HG03097 (cell line): ENCODE measurements around the gene SFTPB.
A peak's percentile ranks its signal among the peaks of the same experiment; 100 is the strongest.
"Not testable (repeated sequence)": the region's sequence is repeated elsewhere in the genome, so short reads cannot be mapped to it uniquely, and the experiment has no call there.

ENCODE experiments used
- ATAC-seq: cut with Tn5 transposase; IDR thresholded peaks from one replicate; pipeline ENCODE4 v1.9.1; 2021; ENCODE audit not compliant: unreplicated experiment, low FRiP score

The SFTPB gene

DNA sequence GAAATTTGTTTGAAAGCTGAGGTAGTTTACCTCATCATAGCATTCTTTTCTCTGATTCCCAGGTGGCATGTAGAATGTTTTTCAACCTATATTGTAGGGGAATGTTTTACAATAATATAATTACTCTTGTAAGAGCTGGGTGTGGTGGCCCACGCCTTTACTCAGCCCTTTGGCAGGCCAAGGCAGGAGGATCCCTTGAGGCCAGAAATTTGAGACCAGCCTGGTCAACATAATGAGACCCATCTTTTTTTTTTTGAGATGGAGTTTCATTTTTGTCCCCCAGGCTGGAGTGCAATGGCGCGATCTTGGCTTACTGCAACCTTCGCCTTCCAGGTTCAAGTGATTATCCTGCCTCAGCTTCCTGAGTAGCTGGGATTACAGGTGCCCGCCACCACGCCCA is 48.4 kb downstream of the SFTPB start:
- ATAC-seq: no peak

DNA sequence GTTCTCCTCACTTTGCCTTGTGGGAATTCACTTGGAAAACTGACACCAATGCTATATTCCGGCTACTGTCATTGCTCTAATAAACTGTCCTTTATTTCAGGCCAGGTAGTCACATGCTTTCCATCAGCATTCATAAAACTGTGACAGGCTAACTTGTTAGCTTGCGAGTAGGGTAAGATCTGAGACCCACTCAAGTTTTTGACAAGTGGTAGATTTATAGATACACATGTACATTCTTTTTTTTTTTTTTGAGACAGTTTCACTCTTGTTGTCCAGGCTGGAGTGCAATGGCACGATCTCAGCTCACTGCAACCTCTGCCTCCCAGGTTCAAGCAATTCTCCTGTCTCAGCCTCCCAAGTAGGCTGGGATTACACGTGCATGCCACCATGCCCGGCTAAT is 50.3 kb downstream of the SFTPB start:
- not testable (repeated sequence) for ATAC-seq

DNA sequence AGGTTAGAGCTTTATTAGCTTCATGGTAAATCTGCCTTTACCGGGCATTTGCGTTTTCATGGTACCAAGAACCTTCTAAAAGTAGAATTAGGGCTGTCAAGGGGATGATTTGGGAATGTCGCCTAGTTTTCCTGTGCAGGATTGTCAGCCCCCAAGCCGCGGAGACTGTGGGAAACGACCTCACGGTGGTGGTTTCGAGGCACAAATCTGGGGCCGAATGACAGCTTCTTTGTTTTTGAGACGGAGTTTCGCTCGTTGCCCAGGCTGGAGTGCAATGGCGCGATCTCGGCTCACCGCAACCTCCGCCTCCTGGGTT is 52.6 kb downstream of the SFTPB start:
- no peak for ATAC-seq

DNA sequence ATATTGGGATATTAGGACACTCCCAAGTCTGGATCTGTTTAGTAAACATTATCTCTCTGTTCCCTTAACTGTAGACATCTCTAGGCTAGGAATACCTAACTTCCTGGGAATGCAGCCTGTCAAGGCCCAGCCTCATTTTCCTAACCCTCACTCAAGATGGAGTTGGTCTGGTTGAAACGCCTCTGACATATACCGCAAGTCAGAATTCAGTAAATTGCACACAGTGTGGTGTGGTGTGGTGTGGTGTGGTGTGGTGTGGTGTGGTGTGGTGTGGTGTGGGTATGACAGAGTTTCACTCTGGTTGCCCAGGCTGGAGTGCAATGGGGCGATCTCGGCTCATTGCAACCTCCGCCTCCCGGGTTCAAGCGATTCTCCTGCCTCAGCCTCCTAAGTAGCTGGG is 53.2 kb downstream of the SFTPB start:
- ATAC-seq: not testable (repeated sequence)

DNA sequence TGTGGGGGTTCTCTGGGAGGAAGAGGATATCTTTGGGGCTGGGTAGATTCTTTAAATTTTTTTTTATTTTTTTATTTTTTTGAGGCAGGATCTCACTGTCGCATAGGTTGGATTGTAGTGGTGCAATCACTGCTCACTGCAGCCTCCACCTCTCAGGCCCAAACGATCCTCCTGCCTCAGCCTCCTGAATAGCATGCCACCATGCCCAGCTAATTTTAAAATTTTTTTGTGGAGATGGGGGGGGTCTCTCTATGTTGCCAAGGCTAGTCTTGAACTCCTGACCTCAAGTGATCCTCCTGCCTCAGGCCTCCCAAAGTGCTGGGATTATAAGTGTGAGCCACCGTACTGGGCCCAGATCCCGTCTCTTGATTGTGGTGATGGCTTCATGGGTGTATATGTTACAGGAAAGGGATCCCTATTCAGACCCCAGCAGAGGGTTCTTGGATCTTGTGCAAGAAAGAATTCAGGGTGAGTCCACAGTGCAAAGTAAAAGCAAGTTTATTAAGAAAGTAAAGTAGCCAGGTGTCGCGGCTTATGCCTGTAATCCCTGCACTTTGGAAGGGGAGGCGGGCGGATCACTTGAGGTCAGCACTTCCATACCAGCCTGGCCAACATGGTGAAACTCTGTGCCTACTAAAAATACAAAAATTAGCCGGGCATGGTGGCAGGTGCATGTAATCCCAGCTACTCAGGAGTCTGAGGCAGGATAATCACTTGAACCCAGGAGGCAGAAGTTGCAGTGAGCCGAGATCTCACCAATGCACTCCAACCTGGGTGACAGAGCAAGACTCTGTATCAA is 54.1 kb downstream of the SFTPB start:
- no peak for ATAC-seq

DNA sequence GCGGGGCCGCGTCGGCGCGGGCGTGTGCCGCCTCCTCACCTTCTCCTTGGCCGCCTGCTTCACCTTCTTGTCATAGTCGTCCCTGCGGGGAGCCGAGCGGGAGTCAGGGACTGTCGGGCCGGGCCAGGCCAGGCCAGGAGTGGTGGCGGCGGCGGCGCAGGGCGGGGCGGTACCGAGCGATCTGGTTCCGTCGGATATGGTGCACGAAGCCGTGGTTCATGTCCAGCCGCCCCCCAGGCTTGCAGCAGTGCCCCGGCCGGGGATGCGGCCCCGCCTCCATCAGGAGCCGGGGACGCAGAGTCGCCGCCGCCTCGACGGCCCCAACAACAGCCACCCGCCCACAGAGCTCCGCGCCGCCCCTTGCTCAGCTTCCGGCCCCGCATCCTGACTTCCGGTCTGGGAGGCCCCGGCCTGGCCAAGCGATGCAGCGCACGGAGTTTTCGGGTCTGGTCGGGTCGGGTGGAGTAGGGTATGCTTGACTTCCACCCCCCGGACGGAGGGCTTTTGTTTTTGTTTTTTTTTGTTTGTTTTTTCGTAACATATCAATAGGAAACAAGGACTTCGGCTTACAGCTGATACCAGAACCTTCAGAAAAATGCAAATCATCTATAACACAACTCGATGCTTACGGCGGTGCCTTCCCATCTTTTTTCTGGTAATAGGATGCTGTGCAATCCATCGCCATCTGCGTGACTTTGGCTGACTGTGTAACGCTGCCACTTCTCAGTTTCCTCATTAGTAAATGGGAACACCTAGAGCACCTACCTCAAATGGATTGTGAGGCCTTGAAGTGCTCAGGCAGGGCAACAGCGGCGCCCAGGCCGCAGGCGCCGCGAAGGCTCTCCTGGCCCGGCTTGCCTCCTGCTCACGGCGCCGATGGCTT is 56.1 kb downstream of the SFTPB start, which contains the start of gene C2orf68:
C2orf68 (minus strand) TSS at position 362 of the 883 bp plus-strand sequence; CDS start at position 280, 82 bp downstream.
- peak; percentile 61 for ATAC-seq

DNA sequence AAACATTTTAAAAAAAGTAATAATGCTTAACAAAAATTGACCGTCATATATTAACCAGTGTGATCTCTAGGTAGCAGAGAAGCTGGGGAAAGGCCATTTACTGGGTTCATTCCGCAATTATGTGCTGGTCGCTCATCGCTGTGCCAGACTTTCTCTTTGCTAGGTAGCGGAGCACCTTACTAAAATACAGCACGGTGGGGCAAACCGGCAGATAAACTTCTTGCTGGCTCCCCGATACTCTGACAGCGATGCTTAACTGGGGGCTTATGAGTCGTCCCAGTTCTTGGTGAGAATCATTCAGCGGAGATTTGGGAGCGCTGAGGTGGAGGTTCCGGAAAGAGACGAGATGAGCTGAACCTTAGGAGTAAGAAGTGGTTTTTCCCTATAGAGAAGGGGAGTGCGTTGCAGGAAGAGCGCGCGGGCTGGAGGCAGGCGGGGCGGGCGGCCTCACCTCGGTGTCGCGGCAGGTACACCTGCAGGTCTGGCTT is 56.7 kb downstream of the SFTPB start:
- ATAC-seq: no peak
